Fibroblast of skin of scalp (primary cell): Measurements from ENCODE around the gene CBX8. TPM values are rescaled to one million over a fixed set of nuclear protein-coding genes. Genes with fewer than 3 reads are reported as not detected.

Source experiments
- DNase-seq: peaks from one replicate; pipeline ENCODE4 v3.0.0-alpha.2; 2013
- polyA plus RNA-seq, 2 experiments: library from polyadenylated mRNA; unstranded; fragments of 120-200 nt; gene quantifications; one replicate each; pipeline ENCODE4 v1.2.1, GENCODE V29; 2013; ENCODE audit not compliant: insufficient read length in 2 of 2

Gene CBX8
- polyA plus RNA-seq (2013, experiment 1 of 2; ENCODE audit: insufficient read length): 5.1 TPM
- 4.8 TPM for polyA plus RNA-seq (2013, experiment 2 of 2; ENCODE audit: insufficient read length)

GRCh38 chr17:79796763-79797491 is at the start of gene CBX8:
Gene CBX8, minus strand, starts transcription at chr17:79797077. Its CDS starts 79 bp downstream, at chr17:79796998.
- DNase-seq: peak; percentile 100

DNA sequence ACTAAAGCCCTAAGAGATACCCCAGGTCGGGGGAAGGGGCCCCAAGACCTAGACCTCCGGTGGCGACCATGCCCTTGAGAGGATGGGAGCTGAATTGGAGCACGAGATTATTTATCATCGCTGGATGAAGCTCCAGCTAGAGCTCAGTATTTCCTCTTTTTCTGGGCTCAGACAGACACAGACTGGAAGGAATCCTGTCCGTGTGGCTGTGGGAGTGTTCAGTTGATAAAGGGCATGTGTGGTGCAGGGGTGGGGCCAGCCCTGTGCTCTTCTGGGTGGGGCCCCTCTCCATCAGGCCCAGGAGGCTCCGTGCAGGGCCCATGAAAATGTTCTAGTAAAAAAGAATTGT is 48.7 kb upstream of the CBX8 start:
- DNase-seq: peak; percentile 26

- peak; percentile 35 for DNase-seq
Observed at GRCh38 chr17:79844869-79845600, 48.2 kb upstream of the CBX8 start.

GRCh38 chr17:79843816-79844800 is 47.2 kb upstream of the CBX8 start:
- peak; percentile 57 for DNase-seq

GRCh38 chr17:79843474-79843815 is 46.6 kb upstream of the CBX8 start:
- DNase-seq: no peak

DNA sequence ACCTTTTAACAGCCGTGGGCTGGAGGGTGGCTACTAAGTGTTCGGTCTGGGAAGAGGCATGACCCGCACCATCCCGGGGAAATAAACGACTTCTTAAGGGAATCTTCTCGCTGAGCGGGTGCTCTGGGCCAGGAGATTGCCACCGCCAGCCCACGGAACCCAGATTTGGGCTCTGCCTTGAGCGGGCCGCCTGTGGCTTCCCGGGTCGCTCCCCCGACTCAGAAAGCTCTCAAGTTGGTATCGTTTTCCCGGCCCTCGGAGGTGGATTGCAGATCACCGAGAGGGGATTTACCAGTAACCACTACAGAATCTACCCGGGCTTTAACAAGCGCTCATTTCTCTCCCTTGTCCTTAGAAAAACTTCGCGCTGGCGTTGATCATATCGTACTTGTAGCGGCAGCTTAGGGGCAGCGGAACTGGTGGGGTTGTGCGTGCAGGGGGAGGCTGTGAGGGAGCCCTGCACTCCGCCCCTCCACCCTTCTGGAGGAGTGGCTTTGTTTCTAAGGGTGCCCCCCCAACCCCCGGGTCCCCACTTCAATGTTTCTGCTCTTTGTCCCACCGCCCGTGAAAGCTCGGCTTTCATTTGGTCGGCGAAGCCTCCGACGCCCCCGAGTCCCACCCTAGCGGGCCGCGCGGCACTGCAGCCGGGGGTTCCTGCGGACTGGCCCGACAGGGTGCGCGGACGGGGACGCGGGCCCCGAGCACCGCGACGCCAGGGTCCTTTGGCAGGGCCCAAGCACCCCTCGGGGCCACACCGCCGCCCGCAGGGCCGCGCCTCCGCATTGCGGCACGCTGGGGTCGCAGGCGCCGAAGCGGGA is 46.0 kb upstream of the CBX8 start:
- DNase-seq: no peak

DNA sequence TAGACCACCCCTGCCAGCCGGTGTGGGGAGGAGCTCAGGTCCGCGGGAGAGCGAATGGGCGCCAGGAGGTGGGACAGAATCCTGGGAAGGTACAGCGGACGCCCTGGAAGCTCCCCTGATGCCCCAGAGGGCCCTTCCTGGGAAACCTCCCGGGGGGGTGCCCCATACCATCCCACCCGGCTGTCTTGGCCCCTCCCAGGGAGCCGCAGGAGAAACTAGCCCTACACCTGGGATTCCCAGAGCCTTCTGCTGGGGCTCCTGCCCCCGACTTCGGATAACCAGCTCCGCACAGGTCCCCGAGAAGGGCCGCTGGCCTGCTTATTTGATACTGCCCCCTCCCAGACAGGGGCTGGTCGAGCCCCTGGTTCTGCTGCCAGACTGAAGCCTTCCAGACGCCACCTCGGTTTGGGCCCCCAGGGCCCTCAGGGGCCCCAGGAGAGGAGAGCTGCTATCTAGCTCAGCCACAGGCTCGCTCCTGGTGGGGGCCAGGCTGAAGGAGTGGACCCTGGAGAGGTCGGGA is 45.3 kb upstream of the CBX8 start:
- DNase-seq: no peak

DNA sequence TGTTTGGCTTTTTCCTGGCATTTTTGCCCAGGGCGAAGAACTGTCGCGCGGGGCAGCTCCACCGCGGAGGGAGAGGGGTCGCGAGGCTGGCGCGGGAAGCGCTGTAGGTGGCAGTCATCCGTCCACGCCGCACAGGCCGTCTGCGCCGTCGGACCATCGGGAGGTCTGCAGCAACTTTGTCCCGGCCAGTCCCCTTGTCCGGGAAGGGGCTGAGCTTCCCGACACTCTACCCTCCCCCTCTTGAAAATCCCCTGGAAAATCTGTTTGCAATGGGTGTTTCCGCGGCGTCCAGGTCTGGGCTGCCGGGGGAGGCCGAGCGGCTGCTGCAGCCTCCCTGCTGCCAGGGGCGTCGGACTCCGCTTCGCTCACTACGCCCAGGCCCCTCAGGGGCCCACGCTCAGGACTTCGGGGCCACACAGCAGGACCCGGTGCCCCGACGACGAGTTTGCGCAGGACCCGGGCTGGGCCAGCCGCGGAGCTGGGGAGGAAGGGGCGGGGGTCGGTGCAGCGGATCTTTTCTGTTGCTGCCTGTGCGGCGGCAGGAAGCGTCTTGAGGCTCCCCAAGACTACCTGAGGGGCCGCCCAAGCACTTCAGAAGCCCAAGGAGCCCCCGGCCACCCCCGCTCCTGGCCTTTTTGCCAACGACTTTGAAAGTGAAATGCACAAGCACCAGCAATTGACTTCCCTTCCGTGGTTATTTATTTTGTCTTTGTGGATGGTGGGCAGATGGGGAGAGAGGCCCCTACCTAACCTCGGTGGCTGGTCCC is 44.7 kb upstream of the CBX8 start:
- no peak for DNase-seq

DNA sequence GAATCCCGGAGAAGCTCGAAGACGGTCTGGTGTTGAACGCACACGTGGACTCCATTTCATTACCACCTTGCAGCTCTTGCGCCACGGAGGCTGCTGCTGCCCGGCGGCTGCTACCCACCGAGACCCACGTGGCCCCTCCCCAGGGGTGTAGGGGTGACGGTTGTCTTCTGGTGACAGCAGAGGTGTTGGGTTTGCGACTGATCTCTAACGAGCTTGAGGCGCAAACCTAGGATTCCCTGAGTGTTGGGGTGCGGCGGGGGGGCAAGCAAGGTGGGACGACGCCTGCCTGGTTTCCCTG is 44.1 kb upstream of the CBX8 start:
- no peak for DNase-seq

- peak; percentile 51 for DNase-seq
Observed at GRCh38 chr17:79840269-79840988, 43.6 kb upstream of the CBX8 start.

DNA sequence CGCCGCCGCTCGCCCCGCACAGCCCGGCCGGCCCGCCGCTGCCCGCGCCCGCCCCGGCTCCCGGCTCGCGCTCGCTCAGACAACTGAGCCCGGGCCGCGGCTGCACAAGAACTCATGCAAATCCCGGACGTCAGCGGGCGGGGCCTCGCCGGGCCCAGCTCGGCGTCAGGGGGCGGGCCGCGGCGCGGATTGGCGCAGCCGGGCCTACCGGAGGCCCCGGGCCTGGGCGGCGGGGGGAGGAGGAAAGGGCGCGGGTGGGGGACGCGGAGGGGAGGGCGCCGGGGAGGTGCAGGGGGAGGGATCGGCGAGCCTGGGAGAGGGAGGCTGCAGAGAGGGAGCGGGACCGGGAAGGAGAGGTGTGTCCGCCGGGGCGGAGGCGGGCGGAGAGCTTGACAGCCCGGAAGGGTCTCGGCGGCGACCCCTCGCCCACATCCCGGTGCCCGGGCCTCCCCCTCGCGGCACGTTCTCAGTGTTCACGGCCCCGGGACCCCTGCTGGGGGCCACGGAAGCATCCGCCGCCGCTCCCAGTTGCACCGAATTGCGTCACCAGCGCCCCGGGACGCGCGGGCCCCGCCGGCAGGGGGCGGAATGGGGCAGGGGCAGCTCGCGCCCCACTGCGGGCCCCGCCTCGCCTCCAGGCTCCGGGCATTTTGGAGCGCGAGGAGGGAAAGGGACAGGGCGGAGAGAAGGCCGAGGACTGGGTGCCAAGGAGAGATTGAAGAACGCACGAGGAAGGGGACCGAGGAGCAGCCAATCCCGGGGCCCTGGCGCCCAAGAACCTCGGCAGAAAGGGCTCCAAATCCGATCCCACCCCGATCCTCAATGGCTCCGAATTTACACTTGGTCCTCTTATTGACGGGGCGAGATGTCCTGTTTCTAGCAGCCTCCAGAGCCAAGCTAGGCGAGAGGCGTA is 42.7 kb upstream of the CBX8 start, which contains the start of gene CBX4:
CBX4 (minus strand) TSS at position 85 of the 913 bp plus-strand sequence. CDS start 189 bp downstream, outside the sequence.
- peak; percentile 97 for DNase-seq

GRCh38 chr17:79838522-79839274 is 41.8 kb upstream of the CBX8 start:
- DNase-seq: peak; percentile 53

DNA sequence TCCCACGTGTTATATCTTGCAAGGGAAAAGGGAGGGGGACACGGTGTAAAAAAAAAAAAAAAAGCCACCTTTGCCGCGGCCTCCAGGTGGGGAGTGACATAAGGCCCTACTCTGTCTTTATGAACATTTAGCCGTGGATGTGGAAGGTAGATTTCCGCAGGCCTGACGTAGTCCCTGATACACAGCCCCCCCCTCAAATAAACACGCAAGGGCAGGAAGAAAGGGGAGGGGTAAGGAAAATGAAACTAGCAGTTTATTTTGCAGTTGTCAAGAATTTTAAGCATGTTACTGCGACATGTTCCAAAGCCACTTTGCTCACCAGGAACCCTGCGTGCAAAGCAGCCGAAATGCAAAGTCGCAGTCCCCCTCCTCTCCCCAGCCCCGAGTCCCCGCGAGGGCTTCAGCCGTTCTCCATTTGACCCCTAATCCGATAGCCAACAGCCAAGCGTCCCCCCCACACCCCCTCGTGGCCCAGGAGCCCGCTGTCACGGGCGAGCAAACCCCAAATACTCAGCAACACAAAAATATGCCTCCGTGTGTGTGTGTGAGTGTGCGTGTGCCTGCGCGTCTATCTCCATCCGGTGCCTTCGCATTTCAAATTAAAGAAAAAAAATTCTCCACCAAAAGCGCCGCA is 41.1 kb upstream of the CBX8 start:
- no peak for DNase-seq

DNA sequence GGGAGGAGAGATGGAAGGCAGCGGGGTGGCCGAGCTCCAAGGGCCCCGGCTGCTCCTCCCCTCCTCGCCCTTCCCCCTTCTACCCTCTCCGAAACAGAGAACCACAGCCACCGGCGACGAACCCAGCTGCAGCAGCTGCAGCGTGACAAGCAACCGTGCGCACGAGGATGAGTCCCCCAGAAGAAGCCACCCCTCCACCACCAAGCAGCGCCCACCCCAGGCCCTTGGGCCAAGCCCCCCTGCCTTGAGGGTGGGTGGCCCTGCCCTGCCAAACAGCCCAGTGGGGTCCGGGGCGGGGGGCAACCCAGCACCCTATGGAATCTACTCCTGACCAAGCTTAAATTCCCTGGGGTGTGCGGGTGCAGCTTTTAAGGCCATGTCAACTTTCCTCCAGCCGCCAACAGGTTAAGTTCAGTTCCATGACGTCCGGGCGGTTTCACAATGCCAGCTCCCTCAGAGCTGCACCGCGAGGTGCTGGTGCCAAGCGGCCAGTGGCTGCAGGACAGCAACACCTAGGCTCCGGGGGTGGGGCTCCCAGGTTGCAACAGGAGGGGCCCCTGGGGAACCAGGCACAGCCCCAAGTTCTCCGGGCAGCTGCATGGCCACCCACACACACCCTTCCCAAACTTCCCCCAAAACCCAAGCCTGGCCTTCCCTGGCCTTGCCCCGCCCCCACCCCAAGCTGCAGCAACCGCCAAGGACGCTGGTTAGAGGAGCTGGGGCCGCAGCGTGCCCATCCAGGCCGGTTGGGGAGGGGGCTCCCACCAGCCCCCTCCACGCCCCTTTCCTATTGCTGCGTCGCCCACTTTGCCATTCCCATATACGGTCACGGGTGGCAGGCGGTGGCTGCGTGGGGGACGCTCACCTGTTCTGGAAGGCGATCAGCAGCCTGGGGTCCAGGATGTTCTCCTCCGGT is 40.4 kb upstream of the CBX8 start:
- DNase-seq: peak; percentile 54

GRCh38 chr17:79836510-79836971 is 39.7 kb upstream of the CBX8 start:
- DNase-seq: peak; percentile 65

DNA sequence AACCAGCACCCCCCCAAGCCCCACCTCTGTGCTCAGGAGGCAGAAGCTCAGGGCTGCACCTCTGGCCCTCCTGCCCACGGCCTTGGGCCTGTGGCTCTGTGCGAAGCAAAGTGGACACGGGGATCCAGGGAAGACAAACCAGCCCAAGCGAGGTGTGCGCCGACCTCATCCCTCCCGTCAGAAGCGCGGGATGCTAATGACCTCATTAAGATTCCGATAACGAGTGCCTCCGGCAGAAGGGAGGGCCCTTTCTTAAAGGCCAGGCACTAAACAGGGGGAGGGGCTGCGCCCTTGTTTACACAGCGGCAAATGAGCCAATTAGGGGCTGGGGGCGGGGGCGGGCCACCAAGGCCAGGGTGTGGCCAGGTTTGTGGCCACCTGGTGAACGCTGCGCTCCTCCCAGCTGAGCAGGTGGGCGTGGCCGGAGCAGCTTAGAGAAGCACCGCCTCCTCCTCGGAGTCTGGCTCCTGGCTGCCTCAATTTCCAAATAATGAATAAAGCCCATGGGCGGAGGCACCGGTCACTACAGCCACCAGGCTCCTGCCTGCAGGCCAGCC is 39.2 kb upstream of the CBX8 start:
- no peak for DNase-seq
